OCI-LY1 (cell line): Measurements from ENCODE around the gene TMEM151B.

Source experiments
- EZH2 ChIP-seq: fragments of 200-600 bp; sonication (generic), shearing (Covaris generic); IDR thresholded peaks from 2 replicates; pipeline ENCODE4 v1.8.0; 2017; ENCODE audit warnings: borderline replicate concordance, mixed run types, mild to moderate bottlenecking, antibody characterized with exemption, low read length, moderate library complexity, mixed read lengths
- TF ChIP-seq, protein P1 (sequence below): fragments of 200-600 bp; sonication (generic), shearing (Covaris generic); IDR thresholded peaks from 2 replicates; pipeline ENCODE4 v1.5.1; 2017; ENCODE audit warnings: mild to moderate bottlenecking, antibody characterized with exemption, low read length, moderate library complexity, mixed read lengths

DNA sequence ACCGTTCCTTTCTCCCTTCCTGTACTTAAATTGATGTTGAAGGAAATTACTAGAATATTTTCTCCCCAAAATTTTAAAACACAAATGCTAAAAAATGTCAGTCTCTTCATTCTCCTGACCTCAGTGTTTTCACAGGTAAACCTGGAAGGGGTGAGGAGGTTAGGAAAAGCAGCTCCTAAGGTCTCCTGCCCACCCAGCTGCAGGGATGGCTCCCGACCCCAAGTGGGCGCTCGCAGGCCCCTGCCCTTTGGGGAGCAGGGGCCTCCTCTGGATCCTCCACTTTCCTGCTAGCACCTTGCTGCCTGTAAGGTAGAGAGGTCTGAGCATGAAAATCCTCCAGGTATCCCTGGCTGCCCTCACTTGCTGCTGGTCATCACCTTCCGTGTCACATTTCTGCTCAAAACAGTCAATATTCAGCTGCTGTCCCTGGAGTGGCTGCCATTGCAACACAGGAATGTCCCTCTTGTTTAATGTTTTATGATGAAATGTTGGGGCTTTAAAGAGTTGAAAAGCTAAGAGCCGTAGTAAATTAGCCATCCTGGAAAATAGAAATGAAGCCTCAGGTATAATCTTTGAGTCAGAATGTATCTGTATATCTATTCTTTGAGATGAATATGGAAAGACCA, 34.2 kb upstream of the TMEM151B start:
- no peak for TF ChIP-seq EZH2
- TF ChIP-seq, protein P1, sequence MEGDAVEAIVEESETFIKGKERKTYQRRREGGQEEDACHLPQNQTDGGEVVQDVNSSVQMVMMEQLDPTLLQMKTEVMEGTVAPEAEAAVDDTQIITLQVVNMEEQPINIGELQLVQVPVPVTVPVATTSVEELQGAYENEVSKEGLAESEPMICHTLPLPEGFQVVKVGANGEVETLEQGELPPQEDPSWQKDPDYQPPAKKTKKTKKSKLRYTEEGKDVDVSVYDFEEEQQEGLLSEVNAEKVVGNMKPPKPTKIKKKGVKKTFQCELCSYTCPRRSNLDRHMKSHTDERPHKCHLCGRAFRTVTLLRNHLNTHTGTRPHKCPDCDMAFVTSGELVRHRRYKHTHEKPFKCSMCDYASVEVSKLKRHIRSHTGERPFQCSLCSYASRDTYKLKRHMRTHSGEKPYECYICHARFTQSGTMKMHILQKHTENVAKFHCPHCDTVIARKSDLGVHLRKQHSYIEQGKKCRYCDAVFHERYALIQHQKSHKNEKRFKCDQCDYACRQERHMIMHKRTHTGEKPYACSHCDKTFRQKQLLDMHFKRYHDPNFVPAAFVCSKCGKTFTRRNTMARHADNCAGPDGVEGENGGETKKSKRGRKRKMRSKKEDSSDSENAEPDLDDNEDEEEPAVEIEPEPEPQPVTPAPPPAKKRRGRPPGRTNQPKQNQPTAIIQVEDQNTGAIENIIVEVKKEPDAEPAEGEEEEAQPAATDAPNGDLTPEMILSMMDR: peak; percentile 27
